B cell (primary cell): ENCODE data around the gene ZNF24. TPM values are rescaled to one million over a fixed set of nuclear protein-coding genes. Genes with fewer than 3 reads are reported as not detected.

Experiments
- ATAC-seq: fragments of 200-7000 bp; cut with Tn5 transposase; one replicate; pipeline ENCODE4 v1.10.0; 2021; ENCODE audit warnings: low read depth, mild to moderate bottlenecking, moderate number of reproducible peaks, moderate library complexity
- CTCF ChIA-PET: fragments of 350-600 bp; sonication (Branson Sonifier 250); formaldehyde crosslinking; loops from one replicate; lab custom pipeline; 2021; ENCODE audit warnings: antibody characterized with exemption, inconsistent platforms; lab: Charles Lee
- POLR2A ChIA-PET: fragments of 350-600 bp; sonication (Branson Sonifier 250); formaldehyde crosslinking; loops from one replicate; lab custom pipeline; 2021; ENCODE audit warnings: antibody characterized with exemption; lab: Charles Lee
- DNase-seq: peaks from one replicate; pipeline ENCODE4 v3.0.0; 2013
- H2AFZ ChIP-seq: 2 replicates; pipeline ENCODE4 v1.6.1; 2012; ENCODE audit warnings: mild to moderate bottlenecking, low read depth, low read length; ENCODE audit not compliant: insufficient read depth, poor library complexity, severe bottlenecking
- H3K27ac ChIP-seq, 2 donors: 1 replicate in 1 of 2; 2 replicates in 1 of 2; pipeline ENCODE4 v1.5.1; 2012 to 2013; ENCODE audit warnings: low read length in 2 of 2, mild to moderate bottlenecking in 2 of 2, moderate library complexity in 1 of 2
- H3K27me3 ChIP-seq, 4 experiments: fragments of 200-600 bp in 1 of 4; sonication (generic) in 1 of 4; replicated peaks in 1 of 4; 1 replicate in 2 of 4; 2 replicates in 2 of 4; pipeline versions ENCODE4 v1.6.1 to v1.7.0; 2013 to 2016; ENCODE audit warnings: low read length in 3 of 4, mild to moderate bottlenecking in 2 of 4, mixed read lengths in 1 of 4, moderate library complexity in 1 of 4; ENCODE audit not compliant: insufficient read depth in 4 of 4, control insufficient read depth in 3 of 4; ENCODE audit errors: control extremely low read depth in 1 of 4
- H3K36me3 ChIP-seq, 2 experiments: replicated peaks in 1 of 2; 1 replicate in 1 of 2; 2 replicates in 1 of 2; pipeline versions ENCODE4 v1.6.1 to v1.7.1; 2013; ENCODE audit warnings: low read length in 1 of 2; ENCODE audit not compliant: insufficient read depth in 2 of 2, control insufficient read depth in 1 of 2; ENCODE audit errors: control extremely low read depth in 1 of 2, extremely low read depth in 1 of 2
- H3K4me1 ChIP-seq, 2 donors: fragments of 200-600 bp in 1 of 2; sonication (generic) in 1 of 2; 1 replicate in 1 of 2; 2 replicates in 1 of 2; pipeline versions ENCODE4 v1.5.1 to v1.6.1; 2013 to 2017; ENCODE audit warnings: low read length in 2 of 2; ENCODE audit not compliant: control insufficient read depth in 2 of 2, insufficient read depth in 2 of 2
- H3K4me2 ChIP-seq: replicated peaks from 2 replicates; pipeline ENCODE3; 2012; ENCODE audit warnings: mild to moderate bottlenecking, low read depth, low read length; ENCODE audit not compliant: poor library complexity, severe bottlenecking
- H3K4me3 ChIP-seq, 5 experiments: fragments of 200-600 bp in 1 of 5; sonication (generic) in 1 of 5; 1 replicate in 3 of 5; 2 replicates in 2 of 5; pipeline versions ENCODE4 v1.5.1 to v1.7.0; 2011 to 2016; ENCODE audit warnings: low read length in 4 of 5, mild to moderate bottlenecking in 4 of 5, low read depth in 2 of 5, control low read depth in 1 of 5, moderate library complexity in 1 of 5; ENCODE audit not compliant: insufficient read depth in 1 of 5; ENCODE audit errors: control extremely low read depth in 1 of 5, extremely low read depth in 1 of 5
- H3K79me2 ChIP-seq: fragments of 200-600 bp; sonication (generic); one replicate; pipeline ENCODE4 v1.6.0; 2016; ENCODE audit warnings: low read length; ENCODE audit not compliant: control insufficient read depth, insufficient read depth
- H3K9ac ChIP-seq: fragments of 200-600 bp; sonication (generic); 2 replicates; pipeline ENCODE4 v1.6.1; 2017; ENCODE audit warnings: mild to moderate bottlenecking, low read length, moderate library complexity
- H3K9me3 ChIP-seq, 3 donors: one replicate each; pipeline versions ENCODE4 v1.6.1 to v1.7.1; 2013; ENCODE audit warnings: low read length in 2 of 3; ENCODE audit not compliant: control insufficient read depth in 2 of 3, insufficient read depth in 1 of 3; ENCODE audit errors: control extremely low read depth in 1 of 3
- H4K20me1 ChIP-seq: 2 replicates; pipeline ENCODE4 v1.6.0; 2012; ENCODE audit warnings: mild to moderate bottlenecking, low read length; ENCODE audit not compliant: insufficient read depth, control insufficient read depth, poor library complexity, severe bottlenecking
- H3K27ac Mint-ChIP-seq: one replicate; pipeline ENCODE4 v1.8.0; 2021; ENCODE audit warnings: mixed read lengths
- H3K27me3 Mint-ChIP-seq: one replicate; pipeline ENCODE4 v1.8.0; 2021; ENCODE audit warnings: mixed read lengths
- H3K4me1 Mint-ChIP-seq: one replicate; pipeline ENCODE4 v1.8.0; 2021; ENCODE audit warnings: mixed read lengths
- H3K4me3 Mint-ChIP-seq: one replicate; pipeline ENCODE4 v1.8.0; 2021; ENCODE audit warnings: mixed read lengths
- H3K9me3 Mint-ChIP-seq: one replicate; pipeline ENCODE4 v1.8.0; 2022; ENCODE audit warnings: mixed read lengths; ENCODE audit not compliant: insufficient read depth
- CTCF ChIP-seq: fragments of 200-600 bp; IDR thresholded peaks from one replicate; pipeline ENCODE4 v1.8.0; 2022; ENCODE audit warnings: antibody characterized with exemption, mild to moderate bottlenecking
- EZH2 ChIP-seq: IDR thresholded peaks from 2 replicates; pipeline ENCODE4 v1.6.1; 2012; ENCODE audit warnings: borderline replicate concordance, low read depth, mild to moderate bottlenecking, moderate library complexity, low read length; ENCODE audit not compliant: insufficient read depth, poor library complexity, severe bottlenecking
- WGBS: methylation state at CpG from one replicate; pipeline ENCODE4 v1.1.5; 2013; ENCODE audit warnings: missing lambda C conversion rate; ENCODE audit not compliant: insufficient coverage; 5-methylcytosine and 5-hydroxymethylcytosine counted together
- intact Hi-C: fragments of 100-400 bp; cut with micrococcal nuclease; formaldehyde crosslinking; loops from one replicate; pipeline ENCODE4 v1.10.0; 2022
- polyA plus RNA-seq: library from polyadenylated mRNA; depleted of rRNA; stranded (reverse); fragments of >200 nt; gene quantifications from 2 replicates; pipeline ENCODE4 v1.2.3, GENCODE V29; 2012
- total RNA-seq, 2 donors: library from RNA; stranded (reverse); fragments of 120-200 nt in 1 of 2; gene quantifications; 1 replicate in 1 of 2; 2 replicates in 1 of 2; pipeline versions ENCODE4 v1.2.3 to v1.2.4, GENCODE V29; 2013 to 2022

Gene ZNF24
- total and polyA plus RNA-seq, 2 donors (not counting 1 experiment from before 2014, with no cell fraction given), result 13.8 to 83.7 TPM

- TF ChIP-seq EZH2 (no peak), CTCF (no peak)
- DNase-seq, result no peak
- Histone ChIP-seq H3K4me1 (peaks cover 2% of the 10 kb centered on the region in 2 donors), H4K20me1 (no peaks in the 10 kb centered on the region), H3K9me3 (peaks cover 0 to 22% (median 0%) of the 10 kb centered on the region in 3 donors), H3K27me3 (no peaks in the 10 kb centered on the region), H3K9ac (no peak overlapping the region), H3K27ac (no peak overlapping the region), H3K79me2 (peaks cover 54% of the 10 kb centered on the region), H2AFZ (no peak overlapping the region), H3K4me3 (no peak overlapping the region), H3K36me3 (peaks cover 0 to 13% of the 10 kb centered on the region in 2 experiments), H3K4me2 (no peak overlapping the region)
- ChIA-PET POLR2A (no interaction called here), CTCF (interaction anchor here (0.7 to 1.3 kb wide), 2 partner anchors 17 to 18 kb away, joined by 3 read pairs; no protein-coding TSS in a partner anchor)
- Mint-ChIP-seq H3K4me3 (no peak overlapping the region), H3K4me1 (peaks cover 10% of the 10 kb centered on the region), H3K27me3 (no peaks in the 10 kb centered on the region), H3K27ac (no peak overlapping the region), H3K9me3 (peaks cover 4% of the 10 kb centered on the region)
- no peak for ATAC-seq
- intact Hi-C loops, result no loop called here
- 96% methylated on average over 7 of the region's 7 CpGs for WGBS
Measured at GRCh38 chr18:35283923-35284794, 60.1 kb downstream of the ZNF24 start.

- DNase-seq, result no peak
- Mint-ChIP-seq H3K27me3 (no peaks in the 10 kb centered on the region), H3K9me3 (peaks cover 4% of the 10 kb centered on the region), H3K27ac (no peak overlapping the region), H3K4me1 (peaks cover 2% of the 10 kb centered on the region), H3K4me3 (no peak overlapping the region)
- no peak overlapping the region for H3K9ac ChIP-seq
- no peak overlapping the region for H3K4me2 ChIP-seq
- H3K4me3 ChIP-seq, result no peak overlapping the region
- ChIA-PET CTCF (no interaction called here), POLR2A (no interaction called here)
- H2AFZ ChIP-seq, result no peak overlapping the region
- no peaks in the 10 kb centered on the region for H4K20me1 ChIP-seq
- peaks cover 47% of the 10 kb centered on the region for H3K79me2 ChIP-seq
- H3K4me1 ChIP-seq, result no peaks in the 10 kb centered on the region
- intact Hi-C loops, result no loop called here
- TF ChIP-seq EZH2, result no peak
- no peaks in the 10 kb centered on the region for H3K27me3 ChIP-seq
- H3K9me3 ChIP-seq, result peaks cover 0 to 18% (median 6%) of the 10 kb centered on the region in 3 donors
- H3K36me3 ChIP-seq, result peaks cover 0 to 13% of the 10 kb centered on the region in 2 experiments
- no peak overlapping the region for H3K27ac ChIP-seq
- WGBS, result no CpG with 5 or more reads among the region's 1 CpG
- no peak for ATAC-seq
Measured at GRCh38 chr18:35282353-35282752, 61.9 kb downstream of the ZNF24 start.

Other genes with a start within 250 kb of the ZNF24 start
- gene ZNF397, start 103.4 kb downstream of the ZNF24 start, total RNA-seq, result 63.0 and 67.2 TPM in 2 replicates
- gene ZNF397, start 103.4 kb downstream of the ZNF24 start, polyA plus RNA-seq, result 16.6 and 16.8 TPM in 2 replicates
- gene ZSCAN30, start 54.2 kb downstream of the ZNF24 start, total RNA-seq, result 32.0 and 37.3 TPM in 2 replicates
- gene ZSCAN30, start 54.2 kb downstream of the ZNF24 start, polyA plus RNA-seq, result 11.0 and 15.0 TPM in 2 replicates
- 3.2 and 4.8 TPM in 2 replicates for gene ZNF396, start 32.9 kb upstream of the ZNF24 start, total RNA-seq
- 0.40 and 0.50 TPM in 2 replicates for gene ZNF396, start 32.9 kb upstream of the ZNF24 start, polyA plus RNA-seq
- 37.9 and 38.5 TPM in 2 replicates for gene INO80C, start 153.5 kb upstream of the ZNF24 start, total RNA-seq
- gene INO80C, start 153.5 kb upstream of the ZNF24 start, polyA plus RNA-seq, result 18.2 and 33.6 TPM in 2 replicates
- gene GALNT1, start 237.3 kb upstream of the ZNF24 start, total RNA-seq, result 49.9 and 51.3 TPM in 2 replicates
- gene GALNT1, start 237.3 kb upstream of the ZNF24 start, polyA plus RNA-seq, result 7.5 and 11.1 TPM in 2 replicates